Breast epithelium (tissue), 4 donors: ENCODE measurements around the gene ZRANB1. TPM values are rescaled to one million over a fixed set of nuclear protein-coding genes. Genes with fewer than 3 reads are reported as not detected.
A peak's percentile ranks its signal among the peaks of the same experiment; 100 is the strongest.

Source experiments
- DNase-seq, 2 donors: peaks; one replicate each; pipeline ENCODE4 v3.0.0-alpha.2; 2019; ENCODE audit warnings: low spot score in 2 of 2
- H3K27ac ChIP-seq, 2 donors: fragments of 200-600 bp; sonication (generic) in 1 of 2; one replicate each; pipeline ENCODE4 v1.5.1; 2016 to 2019; ENCODE audit warnings: mild to moderate bottlenecking in 1 of 2
- H3K27me3 ChIP-seq, 2 donors: fragments of 200-600 bp; sonication (generic) in 1 of 2; one replicate each; pipeline versions ENCODE4 v1.5.1 to v1.6.0; 2017 to 2019; ENCODE audit warnings: control low read depth in 1 of 2, mild to moderate bottlenecking in 1 of 2
- H3K36me3 ChIP-seq: fragments of 200-600 bp; one replicate; pipeline ENCODE4 v1.5.1; 2019
- H3K4me1 ChIP-seq, 2 donors: fragments of 200-600 bp; sonication (generic); one replicate each; pipeline ENCODE4 v1.5.1; 2016 to 2019; ENCODE audit warnings: control low read depth in 1 of 2
- H3K4me3 ChIP-seq, 3 donors: fragments of 200-600 bp; sonication (generic); 1 replicate in 2 of 3; 2 replicates in 1 of 3; pipeline ENCODE4 v1.5.1; 2016 to 2019; ENCODE audit warnings: mild to moderate bottlenecking in 3 of 3, moderate library complexity in 2 of 3
- H3K9me3 ChIP-seq, 2 donors: fragments of 200-600 bp; sonication (generic) in 1 of 2; one replicate each; pipeline ENCODE4 v1.5.1; 2016 to 2019; ENCODE audit warnings: control low read depth in 1 of 2
- CTCF ChIP-seq, 3 donors: fragments of 450-650 bp; IDR thresholded peaks; one replicate each; pipeline ENCODE4 v1.5.1; 2016 to 2017; ENCODE audit warnings: antibody characterized with exemption in 3 of 3, mild to moderate bottlenecking in 3 of 3, moderate library complexity in 3 of 3
- POLR2A ChIP-seq: fragments of 450-650 bp; IDR thresholded peaks from one replicate; pipeline ENCODE4 v1.6.1; 2016; ENCODE audit warnings: antibody characterized with exemption, mild to moderate bottlenecking, moderate library complexity
- POLR2AphosphoS5 ChIP-seq, 3 donors: sonication (generic); formaldehyde crosslinking; IDR thresholded peaks; one replicate each; pipeline ENCODE4 v1.6.1; 2017; ENCODE audit warnings: antibody characterized with exemption in 3 of 3
- intact Hi-C: fragments of 100-400 bp; cut with DNase I; formaldehyde crosslinking; loops from one replicate; pipeline ENCODE4 v1.15.1; 2023; ENCODE audit warnings: low total_unique reads
- total RNA-seq, 3 donors: library from RNA; depleted of rRNA; stranded (reverse); fragments of >200 nt; gene quantifications; one replicate each; pipeline ENCODE4 v1.1.0, GENCODE V29; 2016

ZRANB1 gene
- total RNA-seq, 3 donors from 2014 or later = 32.4 to 37.4 (median 35.1) TPM

DNA sequence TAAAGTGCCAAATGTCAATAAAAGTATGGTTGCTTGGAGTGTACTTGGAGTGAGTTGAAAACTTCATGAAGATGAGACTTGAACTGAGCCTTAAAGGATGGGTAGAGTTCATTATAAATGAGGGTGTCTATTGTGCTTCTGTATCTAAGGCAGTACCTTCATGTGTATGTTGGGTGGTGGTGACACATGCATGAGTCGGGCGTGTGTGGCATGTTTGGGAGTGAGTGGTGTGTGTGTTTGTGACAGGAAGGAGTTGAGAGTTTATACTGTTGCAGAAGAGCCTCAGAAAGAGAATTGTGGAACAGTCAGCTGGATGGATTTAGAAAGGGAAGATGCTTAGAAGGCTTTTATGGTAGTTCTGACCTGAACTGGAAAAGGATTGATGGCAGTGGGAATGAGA is 6.0 kb upstream of the ZRANB1 start:
- Histone ChIP-seq H3K4me1 (no peaks in the 10 kb centered on the region), H3K27me3 (no peaks in the 10 kb centered on the region), H3K4me3 (no peak overlapping the region), H3K27ac (no peak overlapping the region), H3K9me3 (no peaks in the 10 kb centered on the region), H3K36me3 (no peaks in the 10 kb centered on the region)
- no peak for DNase-seq
- intact Hi-C loops = no loop called here
- no peak for TF ChIP-seq POLR2AphosphoS5 (IDR thresholded peaks at IDR 0.05)
- TF ChIP-seq POLR2A = no peak
- no peak for TF ChIP-seq CTCF (IDR thresholded peaks at IDR 0.05)

DNA sequence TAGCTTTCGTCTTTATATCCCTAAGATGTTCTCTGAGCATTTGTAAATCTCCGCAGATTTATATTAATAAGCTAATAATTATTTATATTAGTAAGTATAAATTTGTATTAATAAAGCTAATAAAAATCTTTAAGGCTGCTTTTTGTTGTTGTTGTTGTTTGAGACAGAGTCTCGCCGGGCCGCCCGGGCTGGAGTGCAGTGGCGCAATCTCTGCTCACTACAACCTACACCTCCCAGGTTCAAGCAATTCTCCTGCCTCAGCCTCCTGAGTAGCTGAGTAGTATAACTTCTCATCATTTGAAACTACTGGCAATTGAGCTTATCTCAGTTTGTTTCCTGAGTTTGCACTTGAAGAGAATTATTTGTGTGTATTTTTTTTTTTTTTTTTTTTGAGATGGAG is 5.1 kb upstream of the ZRANB1 start:
- DNase-seq = no peak
- Histone ChIP-seq H3K9me3 (no peaks in the 10 kb centered on the region), H3K4me3 (no peak overlapping the region), H3K4me1 (no peaks in the 10 kb centered on the region), H3K36me3 (no peaks in the 10 kb centered on the region), H3K27ac (no peak overlapping the region), H3K27me3 (no peaks in the 10 kb centered on the region)
- intact Hi-C loops = no loop called here
- TF ChIP-seq CTCF (IDR thresholded peaks at IDR 0.05) (no peak), POLR2AphosphoS5 (IDR thresholded peaks at IDR 0.05) (no peak), POLR2A (no peak)

- Histone ChIP-seq H3K4me1 (peaks cover 0 to 6% of the 10 kb centered on the region in 2 donors), H3K27me3 (no peaks in the 10 kb centered on the region)
These were observed 2.6 kb upstream of the ZRANB1 start for GRCh38 chr10:124939290-124939689.

GRCh38 chr10:124942317-124943169 is 620 bp downstream of the ZRANB1 start:
- peak overlapping the region in 1 of 3 donors; percentile 15 for H3K4me3 ChIP-seq
- peak overlapping the region; percentile 22 to 76 for H3K27ac ChIP-seq
- H3K9me3 ChIP-seq = no peaks in the 10 kb centered on the region
- peaks cover 4 to 6% of the 10 kb centered on the region in 2 donors for H3K4me1 ChIP-seq
- TF ChIP-seq CTCF (IDR thresholded peaks at IDR 0.05) = no peak
- TF ChIP-seq POLR2AphosphoS5 (IDR thresholded peaks at IDR 0.05) = no peak
- no peak for TF ChIP-seq POLR2A
- intact Hi-C loops = no loop called here
- H3K27me3 ChIP-seq = no peaks in the 10 kb centered on the region
- DNase-seq = no peak
- no peaks in the 10 kb centered on the region for H3K36me3 ChIP-seq

More at GRCh38 chr10:124939290-124939689, 2.6 kb upstream of the ZRANB1 start:
- Histone ChIP-seq H3K4me3 (no peak overlapping the region), H3K9me3 (no peaks in the 10 kb centered on the region), H3K27ac (no peak overlapping the region), H3K36me3 (no peaks in the 10 kb centered on the region)
- no peak for TF ChIP-seq CTCF (IDR thresholded peaks at IDR 0.05)
- TF ChIP-seq POLR2A = no peak
- TF ChIP-seq POLR2AphosphoS5 (IDR thresholded peaks at IDR 0.05) = no peak
- no peak for DNase-seq
- intact Hi-C loops = no loop called here

DNA sequence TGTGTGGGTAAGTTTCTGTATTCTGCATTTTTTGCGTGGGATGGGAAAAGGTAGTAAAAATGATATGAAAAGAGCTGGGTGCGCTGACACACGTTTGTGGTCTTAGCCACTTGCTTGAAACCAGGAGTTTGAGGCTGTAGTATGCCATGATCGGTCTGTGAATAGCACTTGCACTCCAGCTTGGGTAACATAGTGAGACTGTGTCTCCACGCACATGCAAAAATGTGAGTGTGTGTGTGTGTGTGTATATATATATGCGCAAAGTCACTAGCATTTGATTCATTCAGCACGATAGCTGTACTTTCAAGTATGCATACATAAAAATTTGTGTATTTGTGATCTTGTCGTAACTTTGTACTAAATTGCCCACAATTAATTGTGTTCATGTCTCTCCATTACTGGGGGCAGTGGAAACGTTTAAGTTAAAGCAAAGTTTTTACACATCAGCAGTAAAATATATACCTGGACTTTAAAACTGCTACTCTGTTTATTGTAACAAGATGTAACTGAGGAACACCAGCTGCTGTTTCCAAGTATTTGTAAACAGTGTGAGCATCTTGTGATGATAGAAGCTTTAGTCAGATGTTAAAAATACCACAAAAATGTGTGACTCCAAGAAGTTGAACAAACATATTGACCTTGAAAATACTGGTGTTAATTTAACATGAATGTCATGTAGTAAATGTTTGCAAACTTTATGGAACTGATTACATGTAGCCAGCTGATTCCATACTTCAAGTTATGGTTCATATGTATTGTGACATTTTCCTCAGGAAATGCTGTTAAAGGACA is 1.6 kb downstream of the ZRANB1 start:
- Histone ChIP-seq H3K9me3 (no peaks in the 10 kb centered on the region), H3K4me1 (peaks cover 4 to 6% of the 10 kb centered on the region in 2 donors), H3K4me3 (peak overlapping the region in 1 of 3 donors; percentile 15), H3K27ac (peak overlapping the region; percentile 22 to 76), H3K27me3 (no peaks in the 10 kb centered on the region), H3K36me3 (no peaks in the 10 kb centered on the region)
- DNase-seq = no peak
- TF ChIP-seq CTCF (IDR thresholded peaks at IDR 0.05) (no peak), POLR2AphosphoS5 (IDR thresholded peaks at IDR 0.05) (no peak), POLR2A (no peak)
- intact Hi-C loops = no loop called here
